Endothelial cell of coronary artery (primary cell): ENCODE results near the gene TNFAIP1. TPM values are rescaled to one million over a fixed set of nuclear protein-coding genes. Genes with fewer than 3 reads are reported as not detected.

ENCODE experiments used
- total RNA-seq: library from RNA; depleted of rRNA; stranded (reverse); fragments of >200 nt; gene quantifications from 2 replicates; pipeline ENCODE4 v1.2.3, GENCODE V29; 2014

The TNFAIP1 gene, protein sequence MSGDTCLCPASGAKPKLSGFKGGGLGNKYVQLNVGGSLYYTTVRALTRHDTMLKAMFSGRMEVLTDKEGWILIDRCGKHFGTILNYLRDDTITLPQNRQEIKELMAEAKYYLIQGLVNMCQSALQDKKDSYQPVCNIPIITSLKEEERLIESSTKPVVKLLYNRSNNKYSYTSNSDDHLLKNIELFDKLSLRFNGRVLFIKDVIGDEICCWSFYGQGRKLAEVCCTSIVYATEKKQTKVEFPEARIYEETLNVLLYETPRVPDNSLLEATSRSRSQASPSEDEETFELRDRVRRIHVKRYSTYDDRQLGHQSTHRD
- total RNA-seq: 48.6 and 57.2 TPM in 2 replicates

GRCh38 chr17:28335201-28335958, at the start of gene TNFAIP1, which contains the start of gene IFT20:
Gene TNFAIP1, plus strand, starts transcription at chr17:28335761. Its CDS starts 3,761 bp downstream, at chr17:28339522.
Gene IFT20, minus strand, starts transcription at chr17:28335472. Its CDS starts 3,487 bp downstream, at chr17:28331985.

GRCh38 chr17:28318759-28319597, 16.6 kb upstream of the TNFAIP1 start, which contains the start of gene TMEM97:
Gene TMEM97, plus strand, starts transcription at chr17:28319200. Its CDS starts 40 bp downstream, at chr17:28319240.

GRCh38 chr17:28357061-28357900, 21.7 kb downstream of the TNFAIP1 start, which contains the start of gene POLDIP2:
Gene POLDIP2, minus strand, starts transcription at chr17:28357527. Its CDS starts 79 bp downstream, at chr17:28357448.

GRCh38 chr17:28364665-28365363, 29.3 kb downstream of the TNFAIP1 start, which contains the start of gene SEBOX:
Gene SEBOX, minus strand, starts transcription at chr17:28365199. Its CDS starts 48 bp downstream, at chr17:28365151.

DNA sequence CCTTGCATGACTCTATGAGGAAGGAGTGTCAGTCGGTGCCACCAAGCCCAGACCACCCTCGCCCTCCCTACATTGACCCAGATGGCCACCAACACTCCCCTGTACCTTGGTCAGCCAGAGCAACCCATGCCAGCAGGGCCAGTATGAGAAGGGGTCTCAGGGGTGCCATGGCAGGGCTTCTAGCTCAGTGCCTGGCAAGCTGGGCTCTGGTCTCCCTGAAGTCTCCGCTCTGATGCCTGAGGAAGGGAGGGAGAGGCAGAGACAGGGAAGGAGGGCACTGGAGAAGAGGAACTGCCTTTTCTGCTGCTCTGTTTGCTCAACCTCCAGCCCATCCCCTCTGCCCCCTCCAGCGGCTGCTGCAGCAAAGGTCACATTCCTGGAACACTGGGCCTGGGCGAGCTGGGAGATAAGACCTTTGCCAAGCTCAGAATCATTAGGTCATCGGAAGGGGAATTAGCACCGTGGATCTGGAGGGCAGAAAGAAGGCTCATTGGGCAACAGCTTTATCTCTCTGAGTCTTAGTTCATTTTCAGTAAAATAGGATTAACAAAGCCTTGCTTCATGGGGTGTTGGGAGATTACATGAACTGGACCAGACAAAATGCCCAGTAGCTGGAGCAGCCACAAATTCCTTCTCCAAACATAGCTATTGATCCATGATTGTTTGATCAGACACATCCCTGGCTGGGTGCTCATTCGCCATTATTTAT, 34.6 kb downstream of the TNFAIP1 start, which contains the start of gene VTN:
Gene VTN (minus strand): TSS at position 273 of the 709 bp plus-strand sequence. CDS start 104 bp downstream, at position 169.

DNA sequence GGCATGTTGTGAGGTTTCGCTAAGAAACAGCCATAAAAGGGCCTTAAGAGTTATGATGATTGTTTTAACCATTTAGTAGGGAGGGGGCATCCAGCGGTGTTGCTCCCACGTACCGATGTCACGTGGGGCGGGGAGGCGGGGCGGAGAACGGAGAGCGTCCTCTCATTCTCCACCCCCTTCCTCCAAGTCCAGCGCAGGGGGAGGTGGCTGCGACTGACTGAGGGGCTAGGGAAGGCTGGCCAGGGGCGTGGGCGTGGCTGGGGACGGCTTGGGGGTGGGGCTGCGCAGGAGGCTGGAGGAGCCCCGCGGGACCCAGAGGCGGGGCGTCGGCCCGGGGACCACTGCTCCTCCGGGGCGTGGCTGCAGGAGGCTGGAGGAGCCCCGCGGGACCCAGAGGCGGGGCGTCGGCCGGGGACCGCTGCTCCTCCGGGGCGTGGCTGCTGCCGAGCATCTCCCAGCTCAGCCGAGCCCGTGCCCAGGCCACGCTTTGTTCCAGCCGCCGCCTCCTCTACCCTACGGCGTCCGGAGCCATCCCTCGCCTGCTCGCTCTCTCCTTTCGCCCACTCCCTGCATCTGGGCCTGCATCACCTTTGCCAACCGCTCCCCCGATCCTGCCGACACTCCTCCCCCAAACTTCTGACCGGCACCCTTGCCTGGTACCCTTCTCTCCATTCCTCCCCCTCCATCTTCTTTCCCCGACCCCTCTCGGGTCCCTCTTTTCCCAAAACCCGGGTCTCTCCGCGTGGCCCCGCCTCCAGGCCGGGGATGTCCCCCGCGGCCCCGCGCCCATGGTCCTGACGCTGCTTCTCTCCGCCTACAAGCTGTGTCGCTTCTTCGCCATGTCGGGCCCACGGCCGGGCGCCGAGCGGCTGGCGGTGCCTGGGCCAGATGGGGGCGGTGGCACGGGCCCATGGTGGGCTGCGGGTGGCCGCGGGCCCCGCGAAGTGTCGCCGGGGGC, 36.0 kb downstream of the TNFAIP1 start, which contains the start of gene SARM1:
Gene SARM1 (plus strand): TSS at position 450 of the 958 bp plus-strand sequence. CDS start 339 bp downstream, at position 789.

Other genes with a start within 250 kb of the TNFAIP1 start
- 5.2 and 12.3 TPM in 2 replicates for gene TMEM97, start 16.6 kb upstream of the TNFAIP1 start, total RNA-seq
- gene IFT20, start 289 bp upstream of the TNFAIP1 start, total RNA-seq: 56.6 and 56.7 TPM in 2 replicates
- 68.0 and 74.0 TPM in 2 replicates for gene POLDIP2, start 21.8 kb downstream of the TNFAIP1 start, total RNA-seq
- gene SEBOX, start 29.4 kb downstream of the TNFAIP1 start, total RNA-seq: not detected in 2 replicates
- 0.27 and 0.38 TPM in 2 replicates for gene VTN, start 34.5 kb downstream of the TNFAIP1 start, total RNA-seq
- 3.8 and 4.0 TPM in 2 replicates for gene SARM1, start 35.9 kb downstream of the TNFAIP1 start, total RNA-seq
- gene SLC46A1, start 70.5 kb downstream of the TNFAIP1 start, total RNA-seq: 2.1 and 3.7 TPM in 2 replicates
- not detected in 2 replicates for gene SLC13A2, start 137.9 kb downstream of the TNFAIP1 start, total RNA-seq
- not detected in 2 replicates for gene FOXN1, start 170.6 kb downstream of the TNFAIP1 start, total RNA-seq
- 17.1 and 20.6 TPM in 2 replicates for gene UNC119, start 216.9 kb downstream of the TNFAIP1 start, total RNA-seq
- 36.9 and 56.0 TPM in 2 replicates for gene PIGS, start 235.8 kb downstream of the TNFAIP1 start, total RNA-seq
- 13.5 and 37.7 TPM in 2 replicates for gene ALDOC, start 241.1 kb downstream of the TNFAIP1 start, total RNA-seq